NCI-H128 (cell line): ENCODE measurements around the gene KRT72.

ENCODE experiments used
- DNase-seq: peaks from one replicate; lab custom pipeline; 2025; ENCODE audit not compliant: unreplicated experiment; lab: John Stamatoyannopoulos, UW

The KRT72 gene

DNA sequence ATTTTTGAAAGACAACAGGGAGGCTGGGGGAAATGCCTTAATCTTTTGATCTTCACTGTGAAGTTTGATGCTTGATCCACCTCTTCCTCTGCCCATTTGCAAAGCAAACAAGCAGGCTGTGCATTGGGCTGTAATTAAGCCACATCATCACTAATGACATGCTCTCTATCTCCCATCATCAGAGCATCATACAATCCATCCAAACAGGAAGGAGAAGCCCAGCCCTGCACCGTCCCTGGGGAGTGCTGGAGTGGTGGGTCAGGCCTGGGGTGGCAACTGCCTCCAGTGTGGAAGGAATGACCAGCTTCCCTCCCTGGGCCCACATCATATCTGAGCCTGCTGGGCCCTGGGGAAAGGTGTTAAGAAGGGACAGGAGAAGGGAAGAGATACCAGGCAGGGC is 20.8 kb downstream of the KRT72 start:
- DNase-seq = no peak

DNA sequence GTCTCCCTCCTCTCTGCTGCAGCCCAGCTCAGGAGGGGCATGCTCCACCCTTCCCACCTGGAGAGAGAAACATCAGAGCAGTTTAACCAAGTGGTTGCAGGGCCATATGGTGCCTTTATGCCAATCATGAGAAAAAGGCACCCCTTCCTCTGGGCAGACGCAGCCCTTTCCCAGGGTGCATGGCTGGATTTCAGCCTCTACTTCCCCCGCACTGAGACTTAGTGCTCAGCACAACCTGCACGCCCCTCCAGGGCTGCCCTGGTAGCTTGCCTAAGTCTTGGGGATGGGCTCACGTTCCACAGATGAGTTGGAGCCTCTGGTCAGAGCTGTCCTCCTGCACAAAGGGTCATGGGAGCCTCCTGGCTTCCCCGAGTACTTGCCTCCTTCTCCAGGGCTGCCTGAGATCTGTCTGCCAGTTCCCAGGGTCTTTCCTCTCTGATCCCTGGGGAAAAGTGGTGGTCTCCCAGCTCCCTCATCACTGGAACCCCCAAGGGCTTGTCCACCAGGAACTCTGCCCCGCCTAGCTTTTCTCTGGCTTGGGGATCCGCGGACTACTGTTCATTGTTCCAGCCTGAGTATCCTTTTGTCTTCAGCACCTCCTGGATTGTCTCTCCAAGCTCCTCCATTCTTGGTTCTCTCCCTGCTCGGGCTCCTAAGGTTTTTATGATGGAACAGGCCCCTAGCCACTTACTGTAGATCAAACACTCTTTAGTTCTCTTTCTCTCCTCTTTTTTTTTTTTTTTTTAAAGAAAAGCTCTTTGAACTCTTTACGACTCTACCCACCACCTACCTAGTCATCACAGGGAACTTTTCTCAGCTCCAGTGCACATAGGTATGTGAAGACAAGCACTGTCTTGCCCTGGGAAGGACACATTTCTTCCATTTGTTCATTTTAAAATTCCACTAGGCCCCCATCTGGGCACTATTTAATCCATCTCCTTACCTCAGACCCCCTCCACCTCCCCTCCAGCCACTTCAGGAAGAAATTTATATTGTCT is 21.5 kb downstream of the KRT72 start:
- no peak for DNase-seq

DNA sequence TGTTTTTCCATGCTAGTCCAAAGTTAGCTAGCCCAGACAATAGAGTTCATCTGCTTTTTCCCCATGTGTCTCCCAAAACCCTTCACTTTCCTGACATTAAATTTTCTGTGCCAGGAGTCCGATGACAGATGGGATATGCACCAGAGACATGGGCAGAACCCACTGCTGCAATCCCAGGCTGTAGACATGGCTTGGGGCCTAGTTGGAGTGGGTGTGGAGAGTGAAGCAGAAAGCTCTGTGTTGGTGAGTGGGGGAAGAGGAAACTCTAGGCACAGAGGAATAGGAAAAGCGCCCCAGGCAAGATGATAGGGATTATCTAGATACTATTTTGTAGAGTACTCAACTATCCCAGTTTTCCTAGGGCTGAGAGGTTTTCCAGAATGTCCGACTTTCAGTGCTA is 22.8 kb downstream of the KRT72 start:
- no peak for DNase-seq

DNA sequence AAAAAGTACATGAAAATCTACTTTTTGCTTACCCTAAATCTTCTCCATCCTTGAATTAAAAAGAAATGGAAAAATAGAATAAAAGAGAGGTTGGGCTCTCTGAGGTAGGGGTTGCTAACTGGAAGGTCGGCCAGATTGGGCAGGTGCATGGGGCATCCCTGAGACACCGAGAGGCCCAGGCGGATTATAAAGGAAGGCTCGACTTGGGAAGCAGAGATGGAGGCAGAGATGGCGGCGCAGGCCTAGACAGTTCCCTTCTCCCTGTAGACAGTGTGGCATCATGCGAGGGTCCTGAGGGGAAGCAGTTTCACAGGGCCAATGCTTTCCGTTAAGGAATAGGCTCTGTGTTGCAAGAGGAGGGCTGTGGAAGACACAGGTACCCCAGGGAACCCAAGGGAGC is 23.9 kb downstream of the KRT72 start:
- no peak for DNase-seq

DNA sequence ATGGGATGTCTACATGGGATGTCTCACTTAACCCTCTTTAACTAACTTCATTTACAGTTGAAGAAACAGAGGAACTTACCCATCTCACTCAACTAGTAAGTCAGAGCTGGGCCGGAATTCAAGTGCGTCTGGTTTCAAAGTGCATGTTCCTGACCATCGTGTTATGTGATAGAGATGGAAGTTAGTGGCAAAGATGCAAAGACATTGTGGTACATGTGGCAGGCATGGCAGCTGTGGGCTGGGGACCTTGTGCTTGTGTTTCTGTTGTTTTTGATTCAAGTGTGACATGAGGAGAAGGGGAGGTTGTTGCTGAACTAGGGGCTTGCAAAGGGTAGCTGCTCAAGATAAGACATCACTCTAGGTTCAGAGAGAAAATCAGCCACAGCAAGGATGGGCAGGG is 25.3 kb downstream of the KRT72 start:
- DNase-seq = no peak

DNA sequence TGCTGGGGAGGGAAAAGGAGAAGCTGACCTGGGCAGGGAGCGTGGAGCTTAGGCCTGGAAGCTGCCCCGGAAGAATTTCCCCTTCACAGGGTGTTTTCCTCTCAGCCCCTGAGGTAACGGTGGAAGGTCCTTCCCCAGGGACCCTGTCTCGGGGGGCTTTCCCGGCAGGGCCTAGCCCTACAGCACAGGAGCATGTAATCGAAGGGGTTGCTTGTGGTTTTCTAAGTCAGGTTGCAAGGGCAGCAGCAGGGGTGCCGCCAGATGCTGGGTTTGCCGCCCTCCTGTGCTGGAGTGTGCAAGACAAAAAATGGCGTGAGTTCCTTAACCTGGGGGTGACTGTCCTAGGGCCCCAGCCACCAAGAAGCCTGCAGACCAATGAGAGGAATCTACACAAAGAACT is 26.0 kb downstream of the KRT72 start:
- DNase-seq = no peak

DNA sequence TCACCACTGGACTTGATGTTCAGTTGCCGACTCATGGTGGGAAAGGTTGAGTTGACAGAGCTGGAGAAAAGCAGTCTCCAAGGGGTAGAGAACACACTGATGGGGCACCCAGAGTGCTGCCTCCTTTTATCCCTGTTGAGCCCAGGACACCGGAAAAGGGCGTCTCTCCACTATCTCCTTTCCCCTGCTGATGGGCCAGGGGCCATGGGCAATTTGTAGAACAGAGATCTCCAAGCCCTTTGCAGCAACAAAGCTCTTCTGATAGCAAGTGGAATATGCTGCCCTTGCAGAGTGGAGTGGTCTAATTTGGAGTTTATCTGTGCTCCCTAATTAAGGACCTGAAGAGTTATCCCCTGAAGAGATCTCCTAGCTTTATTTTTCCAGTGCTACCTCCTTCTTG is 27.5 kb downstream of the KRT72 start, which contains the start of gene KRT74:
TSS of gene KRT74 (minus strand) at position 101 of the 400 bp plus-strand sequence. CDS start at position 35, 66 bp downstream.
- no peak for DNase-seq

DNA sequence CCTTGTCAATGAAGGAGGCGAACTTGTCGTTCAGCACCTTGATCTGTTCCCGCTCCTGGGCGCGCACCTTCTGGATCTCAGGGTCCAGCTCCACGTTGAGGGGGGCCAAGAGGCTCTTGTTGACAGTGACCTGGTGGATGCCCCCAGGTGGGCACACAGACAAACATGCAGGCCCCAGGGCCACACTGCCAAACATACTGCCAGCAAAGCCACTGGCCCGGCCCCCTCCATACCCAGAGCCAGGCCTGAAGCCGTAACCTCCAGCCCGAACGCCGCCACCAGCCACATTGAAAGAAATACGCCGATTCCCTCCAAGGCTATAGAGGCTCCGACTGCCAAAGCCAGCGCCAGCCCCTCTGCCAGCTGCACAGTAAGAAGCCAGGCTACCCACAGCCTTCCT is 28.0 kb downstream of the KRT72 start:
- DNase-seq = no peak

DNA sequence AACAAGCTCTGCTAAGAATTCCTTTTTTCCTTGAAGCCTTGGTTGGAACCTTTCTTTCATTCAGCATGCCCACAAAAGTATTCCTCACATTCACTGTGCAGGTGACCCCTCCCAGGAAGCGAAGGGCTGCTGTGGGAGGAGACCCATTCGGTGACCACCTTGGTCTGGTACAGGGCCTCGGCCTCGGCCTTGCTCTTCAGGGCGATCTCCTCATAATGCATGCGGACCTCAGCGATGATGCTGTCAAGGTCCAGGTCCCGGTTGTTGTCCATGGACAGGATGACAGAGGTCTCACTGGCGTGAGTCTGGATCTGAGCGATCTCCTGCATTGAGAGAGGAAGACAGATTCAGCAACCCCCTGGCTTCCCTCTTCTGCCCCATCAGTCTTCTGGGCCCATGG is 30.8 kb downstream of the KRT72 start:
- DNase-seq = no peak

DNA sequence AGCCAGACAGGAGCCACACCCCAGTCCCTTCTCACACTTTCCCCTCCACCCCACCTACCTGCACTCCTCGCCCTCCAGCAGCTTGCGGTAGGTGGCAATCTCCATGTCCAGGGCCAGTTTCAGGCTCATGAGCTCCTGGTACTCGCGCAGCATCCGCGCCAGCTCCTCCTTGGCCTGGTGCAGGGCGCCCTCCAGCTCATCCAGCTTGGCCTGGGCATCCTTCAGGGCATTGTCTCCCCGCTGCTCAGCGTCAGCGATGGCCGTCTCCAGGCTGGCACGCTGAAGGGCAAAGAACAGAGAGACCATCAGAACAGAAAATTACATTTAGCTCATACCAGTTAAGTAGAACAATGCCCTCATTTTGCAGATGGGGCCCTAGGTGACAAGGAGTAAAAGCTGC is 33.2 kb downstream of the KRT72 start:
- no peak for DNase-seq

DNA sequence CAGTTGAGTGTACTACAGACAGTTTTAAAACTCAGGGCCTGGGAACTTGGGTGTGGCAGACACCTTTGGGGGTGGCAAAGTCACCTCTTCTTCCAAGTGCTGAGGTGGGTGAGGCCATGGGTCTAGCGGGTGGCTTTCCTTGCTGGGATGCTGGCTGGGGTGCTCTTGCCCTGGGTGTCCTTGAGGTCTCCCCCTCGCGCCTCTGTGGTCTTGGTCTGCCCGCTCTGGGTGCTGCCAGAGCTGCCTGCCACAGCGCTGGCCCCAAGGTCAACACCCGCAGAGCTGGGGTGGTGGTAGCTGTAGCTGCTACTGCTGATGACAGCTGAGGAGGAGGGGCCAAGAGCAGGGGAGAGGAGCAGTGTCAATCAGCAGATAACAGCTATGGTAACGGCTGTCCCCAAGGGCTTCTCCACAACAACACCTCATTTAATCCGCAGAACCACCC is 34.4 kb downstream of the KRT72 start:
- no peak for DNase-seq

DNA sequence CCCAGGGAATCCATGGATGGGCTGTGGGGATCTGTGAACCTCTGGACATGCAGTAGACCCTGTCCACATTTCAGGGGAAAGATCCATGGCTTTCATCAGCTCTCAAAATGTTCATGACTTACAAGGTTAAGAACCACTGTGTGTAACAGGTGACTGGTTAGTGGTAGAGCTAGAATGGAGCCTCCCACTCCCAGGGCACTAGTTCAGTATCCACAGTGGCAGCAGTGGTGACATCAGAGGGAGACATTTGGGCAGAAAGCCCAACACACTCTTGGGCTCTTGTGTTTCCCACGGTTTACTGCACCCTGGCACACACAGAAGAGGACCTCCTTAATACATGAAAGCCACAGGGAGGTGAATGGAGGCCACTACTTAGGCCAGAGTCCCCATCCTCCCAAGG is 36.7 kb downstream of the KRT72 start:
- no peak for DNase-seq

DNA sequence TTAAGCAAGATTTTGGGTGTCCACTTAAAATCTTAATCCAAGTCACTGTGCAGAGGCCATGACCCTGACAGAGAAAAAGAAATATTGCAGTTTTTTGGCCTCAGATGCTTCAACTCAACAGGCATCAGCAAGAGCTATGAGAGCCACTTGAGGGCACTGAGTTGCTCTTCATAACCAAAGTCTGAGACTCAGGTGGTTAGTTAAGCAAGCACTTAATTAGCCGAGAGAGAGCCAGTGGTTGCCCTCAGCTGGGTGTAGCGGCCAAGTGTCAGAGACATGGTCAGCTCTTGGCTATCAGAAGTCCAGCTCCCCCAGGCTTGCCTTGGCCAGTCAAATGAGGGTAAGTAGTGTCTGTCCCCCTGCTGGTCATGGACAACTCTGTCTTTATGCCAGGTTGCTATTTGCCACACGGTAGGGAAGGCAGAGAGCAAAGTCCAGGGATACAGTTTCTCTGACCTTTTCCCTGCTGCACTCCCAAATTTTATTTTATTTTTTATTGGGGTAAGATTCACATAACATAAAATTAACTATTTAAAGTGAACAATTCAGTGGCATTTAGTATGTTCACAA is 39.3 kb downstream of the KRT72 start:
- DNase-seq = no peak

DNA sequence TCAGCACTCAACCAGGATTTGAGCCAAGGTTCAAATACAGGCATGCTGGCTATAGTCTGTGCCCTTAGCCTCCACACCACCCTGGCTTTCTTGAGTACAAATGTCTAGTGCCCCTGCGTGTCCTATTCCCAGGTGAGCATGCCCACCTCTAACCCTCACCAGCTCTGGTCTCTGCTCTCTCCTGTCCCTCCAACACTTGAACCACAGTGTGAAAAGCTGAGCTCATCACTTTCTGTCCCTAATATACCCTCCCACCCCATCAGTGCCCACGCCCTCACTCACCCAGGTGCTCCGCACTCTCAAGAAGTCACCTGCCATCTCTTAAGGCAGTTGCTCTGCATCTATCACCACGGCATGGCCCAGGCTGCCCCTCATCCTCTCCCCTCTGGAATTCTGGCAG is 41.3 kb downstream of the KRT72 start:
- no peak for DNase-seq

DNA sequence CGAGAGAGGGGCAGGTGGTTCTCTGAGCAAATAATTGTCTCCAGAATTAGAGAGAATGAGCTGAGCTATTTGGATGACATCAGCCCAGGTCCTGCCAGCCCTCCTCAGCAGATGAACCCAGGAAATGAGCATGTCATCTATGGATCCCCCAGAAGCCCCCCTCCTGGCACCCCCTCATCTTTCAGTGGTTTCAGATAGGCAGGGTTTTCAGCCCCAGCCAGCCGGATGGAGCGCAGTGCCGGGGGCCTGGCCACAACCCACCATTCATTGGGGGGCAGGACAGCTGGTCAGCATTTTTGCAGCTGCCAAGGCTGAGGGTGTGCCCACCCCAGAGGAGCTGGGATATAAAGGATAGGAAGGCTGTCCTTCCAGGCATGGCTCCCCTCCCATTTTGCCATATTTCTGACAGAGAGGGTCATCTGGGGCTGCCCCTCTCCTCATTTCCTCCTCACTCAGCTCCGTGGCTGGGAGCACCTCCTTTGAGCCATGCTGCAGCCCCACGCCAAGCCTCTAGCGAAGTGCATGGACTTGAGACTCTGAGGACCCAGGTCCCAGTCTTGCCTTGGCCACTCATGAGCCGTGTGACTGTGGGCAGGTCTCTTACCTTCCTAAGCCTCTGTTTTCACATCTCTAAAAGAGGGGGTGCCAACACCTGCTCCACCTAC is 42.4 kb downstream of the KRT72 start:
- DNase-seq = no peak

DNA sequence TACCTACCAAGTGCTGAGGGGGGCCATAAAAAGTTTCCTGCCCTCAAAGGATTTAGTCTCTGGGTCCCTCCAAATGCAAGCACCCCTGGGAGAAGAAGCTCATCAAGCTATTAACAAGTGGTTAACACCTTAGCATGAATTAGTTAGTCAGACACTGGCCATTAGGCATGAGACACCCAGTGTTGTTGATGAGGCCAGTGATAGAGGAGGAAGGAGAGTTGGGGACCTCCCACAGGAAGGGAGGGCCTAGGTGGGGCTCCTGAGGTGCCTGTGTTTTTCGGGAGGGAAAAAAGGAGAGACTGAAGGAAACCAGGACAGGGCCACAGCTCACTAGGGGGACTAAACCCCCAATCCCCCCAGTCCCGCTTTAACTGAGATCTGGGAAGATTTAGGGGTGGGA is 43.8 kb downstream of the KRT72 start:
- DNase-seq = no peak

DNA sequence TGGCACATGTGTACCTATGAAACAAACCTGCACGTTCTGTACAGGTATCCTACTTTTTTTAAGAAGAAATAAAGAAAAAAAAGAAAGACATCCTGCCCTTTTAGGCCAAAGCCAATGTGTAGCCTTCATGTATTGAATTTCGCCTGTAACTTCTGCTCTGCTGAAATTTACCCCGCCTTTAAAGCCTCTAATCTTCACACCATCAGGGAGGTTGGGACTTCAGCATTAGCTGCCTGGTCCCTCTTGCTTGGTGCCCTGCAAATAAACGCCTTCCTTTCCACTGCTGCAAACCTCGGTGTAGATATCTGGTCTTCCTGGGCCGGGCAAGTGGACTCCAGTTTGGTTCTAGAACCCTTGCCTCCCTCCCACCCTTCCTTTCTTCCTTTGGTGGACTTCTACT is 45.7 kb downstream of the KRT72 start:
- no peak for DNase-seq

DNA sequence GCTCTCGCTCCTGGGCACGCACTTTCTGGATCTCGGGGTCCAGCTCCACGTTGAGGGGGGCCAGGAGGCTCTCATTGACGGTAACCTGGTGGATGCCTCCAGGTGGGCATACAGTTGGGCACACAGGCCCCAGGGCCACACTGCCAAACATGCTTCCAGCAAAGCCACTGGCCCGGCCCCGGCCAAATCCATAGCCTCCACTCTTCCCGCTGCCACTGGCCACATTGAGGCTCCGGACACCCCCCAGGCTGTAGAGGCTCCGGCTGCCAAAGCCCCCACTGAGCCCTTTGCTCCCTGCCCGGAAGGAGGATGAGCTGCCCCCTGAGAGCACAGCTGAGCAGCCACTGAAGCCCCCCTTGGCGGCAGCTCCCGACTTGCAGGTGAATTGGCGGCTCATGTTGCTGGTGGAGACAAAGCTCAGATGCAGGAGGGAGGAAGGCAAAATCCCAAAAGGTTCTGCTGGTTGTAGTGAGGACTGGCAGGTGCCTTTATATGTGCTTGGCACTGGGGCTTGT is 48.5 kb downstream of the KRT72 start, which contains the start of gene KRT71:
TSS of gene KRT71 (minus strand) at position 465 of the 515 bp plus-strand sequence. CDS start at position 397, 68 bp downstream.
- DNase-seq = no peak

DNA sequence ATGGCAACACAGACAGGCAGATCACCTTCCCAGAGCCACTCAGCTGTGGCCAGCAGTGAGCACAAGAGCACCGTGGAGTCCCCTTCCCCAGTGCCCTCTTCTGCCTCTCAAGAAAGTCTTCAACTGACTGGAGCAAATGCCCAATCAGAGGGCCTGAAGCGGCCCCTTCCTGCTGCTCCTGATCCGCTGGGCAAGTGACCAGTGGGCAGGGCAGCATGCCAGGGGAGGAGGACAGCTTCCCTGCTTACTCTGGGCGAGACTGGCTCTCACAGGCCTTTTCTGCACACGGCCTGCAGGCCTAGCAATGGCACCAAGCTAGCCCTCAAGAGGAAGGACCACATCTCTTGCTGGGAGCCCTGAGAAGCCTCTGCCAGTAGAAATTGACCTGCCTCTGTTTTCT is 49.2 kb downstream of the KRT72 start:
- DNase-seq = no peak

DNA sequence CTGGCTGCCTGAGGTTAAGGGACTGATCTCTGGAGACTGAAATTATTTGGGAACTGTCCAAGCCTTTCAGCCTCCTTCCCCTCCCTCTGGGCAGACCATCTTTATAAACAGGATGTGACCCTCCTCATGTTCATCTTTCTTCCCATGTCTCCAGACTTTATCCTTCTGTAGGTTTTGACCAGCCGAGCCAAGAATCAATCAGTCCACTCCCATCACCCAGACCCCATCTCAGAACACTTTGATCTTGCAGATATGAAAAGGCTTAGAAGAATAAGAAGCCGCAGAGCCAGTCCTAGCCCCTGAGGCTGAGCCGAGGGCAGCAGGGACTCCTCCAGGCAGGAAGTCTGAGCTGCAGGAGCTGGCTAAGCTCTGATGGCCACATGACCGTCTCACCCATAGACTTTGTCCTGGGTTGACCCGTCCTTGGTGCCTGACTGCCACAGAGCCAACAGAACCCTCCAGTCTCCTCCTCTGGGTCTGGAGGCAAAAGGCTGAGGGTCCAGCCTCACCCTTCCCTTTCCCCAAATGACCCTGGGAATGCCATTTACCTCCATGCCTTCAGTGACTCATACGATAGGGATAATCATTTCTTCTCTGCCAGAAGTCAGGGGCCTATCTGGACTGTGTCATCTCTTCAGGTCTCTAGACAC is 49.9 kb downstream of the KRT72 start:
- DNase-seq = no peak

DNA sequence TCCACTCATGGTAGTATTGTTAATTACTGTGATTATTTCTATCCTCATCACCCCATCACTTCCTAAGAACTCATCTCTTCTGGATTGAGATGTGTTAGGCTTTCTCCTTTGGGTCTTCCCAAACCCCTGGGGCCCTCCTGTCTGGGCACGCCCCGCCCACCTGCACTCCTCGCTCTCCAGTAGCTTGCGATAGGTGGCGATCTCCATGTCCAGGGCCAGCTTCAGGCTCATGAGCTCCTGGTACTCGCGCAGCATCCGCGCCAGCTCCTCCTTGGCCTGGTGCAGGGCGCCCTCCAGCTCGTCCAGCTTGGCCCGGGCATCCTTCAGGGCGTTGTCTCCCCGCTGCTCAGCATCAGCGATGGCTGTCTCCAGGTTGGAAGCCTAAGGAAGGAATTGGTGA is 55.1 kb downstream of the KRT72 start:
- no peak for DNase-seq
